ENCODE data around the gene GP5. TPM values are rescaled to one million over a fixed set of nuclear protein-coding genes. Genes with fewer than 3 reads are reported as not detected.

GP5 gene
- total RNA-seq, 2 donors from 2014 or later, result 0.09 to 0.13 TPM

- DNase-seq, result peak; percentile 85
- no peaks in the 10 kb centered on the region for H3K36me3 Mint-ChIP-seq (ENCODE audit: low read depth)
- no peaks in the 10 kb centered on the region for H3K36me3 ChIP-seq (ENCODE audit: control insufficient read depth, insufficient read depth, low read length)
- no peak overlapping the region for H3K27ac ChIP-seq (ENCODE audit: low read depth, low read length)
- H3K4me1 ChIP-seq (ENCODE audit: control insufficient read depth, insufficient read depth, low read length), result peaks cover 19% of the 10 kb centered on the region
- no peaks in the 10 kb centered on the region for H3K9me3 Mint-ChIP-seq
- H3K27me3 Mint-ChIP-seq (ENCODE audit: insufficient read depth), result peaks cover 52% of the 10 kb centered on the region
- no peak overlapping the region for H3K4me3 Mint-ChIP-seq
- no peak overlapping the region for H3K9ac ChIP-seq (ENCODE audit: extremely low read depth, low read length, poor library complexity, severe bottlenecking)
- H3K27ac Mint-ChIP-seq, result no peak overlapping the region
- H3K27me3 ChIP-seq (ENCODE audit: control insufficient read depth, insufficient read depth, low read length, poor library complexity, severe bottlenecking), result peaks cover 46% of the 10 kb centered on the region
- 69 to 71% methylated on average over 6 to 14 of the region's 14 CpGs for WGBS, 2 experiments (ENCODE audit: insufficient coverage in 1 of 2, insufficient read length in 1 of 2)
- peaks cover 30% of the 10 kb centered on the region for H3K4me1 Mint-ChIP-seq
- H3K4me3 ChIP-seq (ENCODE audit: low read length), result no peak overlapping the region
- no peaks in the 10 kb centered on the region for H3K9me3 ChIP-seq (ENCODE audit: control insufficient read depth, low read length)
- TF ChIP-seq, protein P1, sequence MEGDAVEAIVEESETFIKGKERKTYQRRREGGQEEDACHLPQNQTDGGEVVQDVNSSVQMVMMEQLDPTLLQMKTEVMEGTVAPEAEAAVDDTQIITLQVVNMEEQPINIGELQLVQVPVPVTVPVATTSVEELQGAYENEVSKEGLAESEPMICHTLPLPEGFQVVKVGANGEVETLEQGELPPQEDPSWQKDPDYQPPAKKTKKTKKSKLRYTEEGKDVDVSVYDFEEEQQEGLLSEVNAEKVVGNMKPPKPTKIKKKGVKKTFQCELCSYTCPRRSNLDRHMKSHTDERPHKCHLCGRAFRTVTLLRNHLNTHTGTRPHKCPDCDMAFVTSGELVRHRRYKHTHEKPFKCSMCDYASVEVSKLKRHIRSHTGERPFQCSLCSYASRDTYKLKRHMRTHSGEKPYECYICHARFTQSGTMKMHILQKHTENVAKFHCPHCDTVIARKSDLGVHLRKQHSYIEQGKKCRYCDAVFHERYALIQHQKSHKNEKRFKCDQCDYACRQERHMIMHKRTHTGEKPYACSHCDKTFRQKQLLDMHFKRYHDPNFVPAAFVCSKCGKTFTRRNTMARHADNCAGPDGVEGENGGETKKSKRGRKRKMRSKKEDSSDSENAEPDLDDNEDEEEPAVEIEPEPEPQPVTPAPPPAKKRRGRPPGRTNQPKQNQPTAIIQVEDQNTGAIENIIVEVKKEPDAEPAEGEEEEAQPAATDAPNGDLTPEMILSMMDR (conservative IDR thresholded peaks at IDR 0.05), result no peak
Observed at GRCh38 chr3:194383276-194383940, 15.7 kb downstream of the GP5 start.

GRCh38 chr3:194382892-194383223, 16.2 kb downstream of the GP5 start:
- H3K4me1 ChIP-seq (ENCODE audit: control insufficient read depth, insufficient read depth, low read length), result peaks cover 19% of the 10 kb centered on the region
- WGBS, 2 experiments (ENCODE audit: insufficient coverage in 1 of 2, insufficient read length in 1 of 2), result 86% methylated on average over 9 of the region's 9 CpGs; no CpG with 5 or more reads in 1 of the 2 experiments
- H3K27ac ChIP-seq (ENCODE audit: low read depth, low read length), result no peak overlapping the region
- Mint-ChIP-seq H3K4me3 (no peak overlapping the region), H3K4me1 (peaks cover 30% of the 10 kb centered on the region), H3K9me3 (no peaks in the 10 kb centered on the region), H3K27ac (no peak overlapping the region), H3K27me3 (ENCODE audit: insufficient read depth) (peaks cover 52% of the 10 kb centered on the region), H3K36me3 (ENCODE audit: low read depth) (no peaks in the 10 kb centered on the region)
- H3K9ac ChIP-seq (ENCODE audit: extremely low read depth, low read length, poor library complexity, severe bottlenecking), result no peak overlapping the region
- H3K4me3 ChIP-seq (ENCODE audit: low read length), result no peak overlapping the region
- H3K36me3 ChIP-seq (ENCODE audit: control insufficient read depth, insufficient read depth, low read length), result no peaks in the 10 kb centered on the region
- peaks cover 46% of the 10 kb centered on the region for H3K27me3 ChIP-seq (ENCODE audit: control insufficient read depth, insufficient read depth, low read length, poor library complexity, severe bottlenecking)
- TF ChIP-seq, protein P1 (conservative IDR thresholded peaks at IDR 0.05), result no peak
- DNase-seq, result peak; percentile 65
- H3K9me3 ChIP-seq (ENCODE audit: control insufficient read depth, low read length), result no peaks in the 10 kb centered on the region

DNA sequence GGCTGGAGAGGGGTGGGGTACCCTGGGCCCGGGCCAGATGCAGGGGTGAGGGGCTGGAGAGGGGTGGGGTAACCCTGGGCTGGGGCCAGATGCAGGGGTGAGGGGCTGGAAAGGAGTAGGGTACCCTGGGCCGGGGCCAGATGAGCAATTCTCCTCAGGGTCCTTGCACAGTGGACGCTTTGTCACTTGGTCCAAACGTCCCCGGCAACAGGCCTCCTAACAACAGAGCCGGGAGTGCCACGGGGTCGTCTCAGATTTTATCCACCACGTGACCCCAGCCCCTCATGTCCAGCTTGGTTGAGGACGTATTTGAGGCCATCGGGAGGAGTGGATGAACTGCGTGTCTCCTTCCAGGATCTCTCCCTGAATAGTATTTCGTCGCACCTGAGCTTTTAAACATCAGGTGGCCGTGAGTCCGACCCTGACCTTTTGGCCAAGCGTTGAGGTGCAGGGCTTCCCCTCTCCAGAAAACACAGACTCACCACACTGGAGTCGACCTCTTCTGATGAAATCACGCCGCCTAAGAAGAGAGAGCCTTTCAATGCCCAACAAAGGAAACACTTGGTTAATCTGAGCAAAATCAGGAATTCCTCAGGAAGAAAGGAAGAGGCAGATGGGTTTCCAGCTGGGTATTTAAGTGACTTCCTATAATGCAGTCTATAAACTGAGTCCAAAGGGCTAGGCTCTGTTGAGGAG, 16.7 kb downstream of the GP5 start:
- DNase-seq, result peak; percentile 53
- no peaks in the 10 kb centered on the region for H3K9me3 ChIP-seq (ENCODE audit: control insufficient read depth, low read length)
- no peak overlapping the region for H3K9ac ChIP-seq (ENCODE audit: extremely low read depth, low read length, poor library complexity, severe bottlenecking)
- WGBS, 2 experiments (ENCODE audit: insufficient coverage in 1 of 2, insufficient read length in 1 of 2), result 87 to 92% methylated on average over 19 to 20 of the region's 20 CpGs
- Mint-ChIP-seq H3K4me1 (peaks cover 30% of the 10 kb centered on the region), H3K27ac (no peak overlapping the region), H3K9me3 (no peaks in the 10 kb centered on the region), H3K27me3 (ENCODE audit: insufficient read depth) (peaks cover 52% of the 10 kb centered on the region), H3K4me3 (no peak overlapping the region), H3K36me3 (ENCODE audit: low read depth) (no peaks in the 10 kb centered on the region)
- peaks cover 19% of the 10 kb centered on the region for H3K4me1 ChIP-seq (ENCODE audit: control insufficient read depth, insufficient read depth, low read length)
- TF ChIP-seq, protein P1 (conservative IDR thresholded peaks at IDR 0.05), result no peak
- H3K27me3 ChIP-seq (ENCODE audit: control insufficient read depth, insufficient read depth, low read length, poor library complexity, severe bottlenecking), result peaks cover 41% of the 10 kb centered on the region
- H3K27ac ChIP-seq (ENCODE audit: low read depth, low read length), result no peak overlapping the region
- H3K4me3 ChIP-seq (ENCODE audit: low read length), result no peak overlapping the region
- no peaks in the 10 kb centered on the region for H3K36me3 ChIP-seq (ENCODE audit: control insufficient read depth, insufficient read depth, low read length)
